Subcutaneous adipose tissue (tissue), 4 donors: ENCODE results near the gene NELL1. TPM values are rescaled to one million over a fixed set of nuclear protein-coding genes. Genes with fewer than 3 reads are reported as not detected.

ENCODE experiments used
- total RNA-seq, 4 donors: library from RNA; depleted of rRNA; stranded (reverse); fragments of >200 nt; gene quantifications; one replicate each; pipeline ENCODE4 v1.1.0, GENCODE V29; 2016
- TF ChIP-seq, protein P1 (sequence below): fragments of 450-650 bp; IDR thresholded peaks from one replicate; pipeline ENCODE4 v1.5.1; 2016; ENCODE audit warnings: low read depth, mild to moderate bottlenecking, control low read depth, antibody characterized with exemption, moderate library complexity

Gene NELL1
- total RNA-seq, 4 donors from 2014 or later, result not detected

DNA sequence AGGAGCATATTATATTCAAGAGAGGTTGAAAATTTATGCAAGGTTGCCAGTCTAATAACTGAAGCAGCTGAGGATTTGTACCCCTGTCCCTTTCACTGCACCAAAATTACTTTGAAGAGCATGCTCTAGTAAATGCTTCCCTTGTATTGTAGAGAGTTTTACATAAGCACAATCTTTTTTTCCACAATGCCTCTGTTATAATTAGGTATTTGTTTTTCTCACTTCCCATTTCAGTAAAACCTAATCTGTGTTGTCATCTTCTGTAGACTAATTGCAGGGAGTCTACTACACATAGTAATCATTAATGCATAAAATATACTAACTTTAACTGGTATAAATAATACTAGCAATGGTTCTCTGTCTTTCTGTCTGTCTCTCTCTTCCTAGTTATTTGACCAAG is 805.1 kb downstream of the NELL1 start:
- TF ChIP-seq, protein P1, sequence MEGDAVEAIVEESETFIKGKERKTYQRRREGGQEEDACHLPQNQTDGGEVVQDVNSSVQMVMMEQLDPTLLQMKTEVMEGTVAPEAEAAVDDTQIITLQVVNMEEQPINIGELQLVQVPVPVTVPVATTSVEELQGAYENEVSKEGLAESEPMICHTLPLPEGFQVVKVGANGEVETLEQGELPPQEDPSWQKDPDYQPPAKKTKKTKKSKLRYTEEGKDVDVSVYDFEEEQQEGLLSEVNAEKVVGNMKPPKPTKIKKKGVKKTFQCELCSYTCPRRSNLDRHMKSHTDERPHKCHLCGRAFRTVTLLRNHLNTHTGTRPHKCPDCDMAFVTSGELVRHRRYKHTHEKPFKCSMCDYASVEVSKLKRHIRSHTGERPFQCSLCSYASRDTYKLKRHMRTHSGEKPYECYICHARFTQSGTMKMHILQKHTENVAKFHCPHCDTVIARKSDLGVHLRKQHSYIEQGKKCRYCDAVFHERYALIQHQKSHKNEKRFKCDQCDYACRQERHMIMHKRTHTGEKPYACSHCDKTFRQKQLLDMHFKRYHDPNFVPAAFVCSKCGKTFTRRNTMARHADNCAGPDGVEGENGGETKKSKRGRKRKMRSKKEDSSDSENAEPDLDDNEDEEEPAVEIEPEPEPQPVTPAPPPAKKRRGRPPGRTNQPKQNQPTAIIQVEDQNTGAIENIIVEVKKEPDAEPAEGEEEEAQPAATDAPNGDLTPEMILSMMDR, result no peak

DNA sequence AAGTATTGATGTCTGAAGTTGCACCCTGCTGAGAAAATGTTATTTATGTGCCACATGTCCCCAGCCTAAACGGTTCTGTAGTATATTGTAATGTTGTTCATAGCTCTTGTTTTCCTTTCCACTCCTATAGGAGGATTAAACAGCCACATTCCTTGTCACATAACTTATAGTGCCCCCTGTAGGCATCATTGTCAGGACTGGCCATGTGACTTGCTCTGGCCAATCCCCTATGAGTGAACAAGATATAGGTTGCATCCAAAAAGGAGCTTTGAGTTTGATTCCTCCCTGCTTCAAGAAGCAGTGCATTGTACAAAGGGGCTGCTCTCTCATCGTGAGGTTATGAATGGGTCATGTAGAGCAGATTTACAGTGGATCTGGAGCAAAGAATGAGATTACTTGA is 805.9 kb downstream of the NELL1 start:
- TF ChIP-seq, protein P1, result no peak

DNA sequence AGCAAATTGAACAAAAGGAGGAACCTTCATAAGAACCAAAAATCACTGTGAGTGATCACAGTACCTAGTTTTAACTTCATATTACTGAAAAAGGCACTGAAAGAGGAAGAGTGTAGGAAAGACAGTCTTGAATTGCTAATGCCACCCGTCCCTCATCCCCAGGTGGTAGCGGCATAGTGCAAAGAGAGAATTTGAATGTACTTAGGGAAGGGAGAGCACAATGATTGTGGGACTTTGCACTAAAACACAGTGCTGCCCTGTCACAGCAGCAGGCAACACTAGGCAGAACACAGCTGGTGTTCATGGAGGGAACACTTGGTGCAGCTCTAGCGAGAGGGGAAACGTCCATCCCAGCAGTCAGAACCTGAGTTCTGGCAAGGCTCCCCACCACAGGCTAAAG is 807.2 kb downstream of the NELL1 start:
- TF ChIP-seq, protein P1, result no peak

DNA sequence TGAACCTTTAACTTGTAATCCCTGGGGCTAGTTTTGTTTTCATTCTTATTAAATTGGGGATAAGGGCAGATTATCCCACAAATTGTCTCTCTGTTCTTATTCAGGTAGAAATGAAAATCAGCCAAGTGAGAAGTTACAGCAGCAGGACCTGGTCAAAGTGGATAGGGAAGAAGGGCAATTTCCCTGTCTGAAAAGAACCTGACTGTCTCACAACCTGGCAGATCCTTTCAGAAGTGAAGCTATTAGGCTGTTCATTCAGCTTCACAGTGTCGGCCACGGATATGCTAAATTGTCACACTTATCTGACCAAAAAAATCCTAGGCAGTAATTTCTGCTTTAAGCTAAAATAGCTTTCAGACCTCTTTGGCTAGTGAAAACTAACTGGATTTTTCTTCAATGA is 810.9 kb downstream of the NELL1 start:
- TF ChIP-seq, protein P1, result no peak

DNA sequence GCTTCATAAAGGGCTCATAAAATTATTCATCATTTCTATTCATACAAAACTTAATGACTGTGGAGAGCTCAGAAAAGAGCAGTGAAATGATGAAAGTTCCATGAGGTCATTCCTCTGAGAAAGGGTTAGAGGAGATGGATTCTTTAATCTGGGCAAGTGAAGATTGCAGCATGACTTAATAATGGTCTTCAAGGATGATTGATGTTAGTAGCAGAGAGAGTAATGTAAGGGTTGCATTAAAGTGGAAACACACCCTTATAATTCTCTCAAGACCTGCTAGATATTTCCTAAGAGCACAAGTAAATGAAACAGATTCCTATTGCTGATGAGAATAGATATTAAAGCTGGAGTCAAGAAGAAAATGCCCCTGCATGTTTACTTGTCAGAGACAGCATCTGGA is 811.9 kb downstream of the NELL1 start:
- TF ChIP-seq, protein P1, result no peak

DNA sequence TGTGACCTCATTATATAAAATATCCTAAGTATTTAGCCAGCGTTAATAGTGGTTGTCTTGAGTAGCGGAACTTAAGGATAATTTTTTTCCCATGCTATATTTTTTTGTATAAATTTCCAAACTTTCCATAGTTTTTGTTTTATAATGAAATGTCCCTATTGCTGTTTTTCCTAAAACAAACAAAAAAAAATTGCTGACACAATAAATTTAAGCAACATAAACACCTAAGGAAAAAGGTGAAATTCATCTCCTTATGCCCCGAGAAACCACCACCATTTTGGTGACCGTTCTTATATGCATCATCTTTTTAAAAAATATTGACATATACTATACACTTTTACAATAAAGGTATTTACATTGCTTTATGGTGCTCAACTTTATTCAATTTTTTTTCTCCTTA is 814.7 kb downstream of the NELL1 start:
- TF ChIP-seq, protein P1, result no peak

DNA sequence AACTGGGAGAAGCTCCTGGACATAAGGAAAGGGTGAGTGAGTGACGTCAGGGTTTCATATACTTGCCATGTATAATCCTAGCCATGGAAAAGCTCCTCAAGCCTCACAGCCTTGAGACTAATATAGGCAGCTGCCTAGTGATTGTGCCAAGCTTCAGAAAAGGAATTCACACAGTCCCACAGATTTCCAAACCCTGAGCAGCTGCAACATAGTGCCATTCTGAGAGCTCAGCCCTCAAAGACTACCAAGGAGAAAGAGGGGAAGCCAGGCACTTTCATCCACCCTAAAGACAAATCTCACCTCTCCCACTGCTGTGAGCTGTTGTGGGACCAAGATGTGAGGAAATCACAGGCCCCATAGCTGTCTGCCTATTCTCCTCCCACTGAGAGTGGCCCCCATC is 815.6 kb downstream of the NELL1 start:
- TF ChIP-seq, protein P1, result no peak
